H9 (cell line): ENCODE results near the gene CLDN22. TPM values are rescaled to one million over a fixed set of nuclear protein-coding genes. Genes with fewer than 3 reads are reported as not detected.
A peak's percentile ranks its signal among the peaks of the same experiment; 100 is the strongest.

Experiments
- DNase-seq: peaks from one replicate; pipeline ENCODE4 v3.0.0-alpha.2; 2017
- H2AFZ ChIP-seq: one replicate; pipeline ENCODE4 v1.6.1; 2013; ENCODE audit warnings: mild to moderate bottlenecking, low read length, control low read depth, moderate library complexity
- H2AK5ac ChIP-seq: 2 replicates; pipeline ENCODE4 v1.6.1; 2013; ENCODE audit warnings: low read length, control low read depth, mixed read lengths; ENCODE audit not compliant: insufficient read length
- H2BK120ac ChIP-seq: one replicate; pipeline ENCODE4 v1.6.1; 2013; ENCODE audit warnings: low read depth, mild to moderate bottlenecking, low read length, control low read depth, inconsistent platforms; ENCODE audit not compliant: poor library complexity, severe bottlenecking
- H2BK12ac ChIP-seq: 2 replicates; pipeline ENCODE4 v1.6.1; 2013; ENCODE audit warnings: low read length, control low read depth, mixed read lengths, low read depth; ENCODE audit not compliant: insufficient read length
- H2BK15ac ChIP-seq: 2 replicates; pipeline ENCODE4 v1.6.1; 2013; ENCODE audit warnings: low read depth, low read length, control low read depth
- H2BK20ac ChIP-seq: one replicate; pipeline ENCODE4 v1.6.1; 2013; ENCODE audit warnings: low read depth, mild to moderate bottlenecking, low read length, control low read depth, inconsistent platforms; ENCODE audit not compliant: poor library complexity, severe bottlenecking
- H2BK5ac ChIP-seq: 2 replicates; pipeline ENCODE4 v1.6.1; 2013; ENCODE audit warnings: low read length, control low read depth, mixed read lengths; ENCODE audit not compliant: insufficient read length
- H3K14ac ChIP-seq: 2 replicates; pipeline ENCODE4 v1.6.1; 2013; ENCODE audit warnings: low read length, control low read depth; ENCODE audit not compliant: insufficient read depth
- H3K18ac ChIP-seq: 2 replicates; pipeline ENCODE4 v1.6.1; 2013; ENCODE audit warnings: low read depth, mild to moderate bottlenecking, mixed read lengths, low read length, control low read depth; ENCODE audit not compliant: insufficient read length
- H3K23ac ChIP-seq: 2 replicates; pipeline ENCODE4 v1.6.1; 2013; ENCODE audit warnings: low read length, control low read depth, mixed read lengths, low read depth; ENCODE audit not compliant: insufficient read length
- H3K23me2 ChIP-seq: 2 replicates; pipeline ENCODE4 v1.6.1; 2013; ENCODE audit warnings: low read depth, mild to moderate bottlenecking, mixed read lengths, low read length, control low read depth; ENCODE audit not compliant: insufficient read length, poor library complexity, severe bottlenecking
- H3K27ac ChIP-seq: 2 replicates; pipeline ENCODE4 v1.5.1; 2013; ENCODE audit warnings: low read length, control low read depth, mixed read lengths, low read depth; ENCODE audit not compliant: insufficient read length
- H3K27me3 ChIP-seq: 2 replicates; pipeline ENCODE4 v1.6.1; 2013; ENCODE audit warnings: low read length, control low read depth, inconsistent platforms; ENCODE audit not compliant: insufficient read depth
- H3K4ac ChIP-seq: 2 replicates; pipeline ENCODE4 v1.6.1; 2013; ENCODE audit warnings: low read depth, mild to moderate bottlenecking, control low read depth, inconsistent platforms, low read length, moderate library complexity
- H3K4me1 ChIP-seq: 2 replicates; pipeline ENCODE4 v1.6.1; 2013; ENCODE audit warnings: low read length, control low read depth, inconsistent platforms; ENCODE audit not compliant: insufficient read depth
- H3K4me2 ChIP-seq: 2 replicates; pipeline ENCODE4 v1.6.1; 2013; ENCODE audit warnings: low read length, control low read depth, mixed read lengths; ENCODE audit not compliant: insufficient read length, insufficient read depth
- H3K56ac ChIP-seq: 2 replicates; pipeline ENCODE4 v1.6.1; 2013; ENCODE audit warnings: low read depth, mild to moderate bottlenecking, mixed read lengths, low read length, control low read depth; ENCODE audit not compliant: insufficient read length
- H3K79me1 ChIP-seq: 2 replicates; pipeline ENCODE4 v1.6.1; 2013; ENCODE audit warnings: low read depth, mild to moderate bottlenecking, moderate library complexity, low read length, control low read depth, inconsistent platforms; ENCODE audit not compliant: insufficient read depth, poor library complexity, severe bottlenecking
- H3K79me2 ChIP-seq: 2 replicates; pipeline ENCODE4 v1.6.1; 2013; ENCODE audit warnings: low read length, control low read depth, inconsistent platforms; ENCODE audit not compliant: insufficient read depth
- H3K9ac ChIP-seq: 2 replicates; pipeline ENCODE4 v1.6.1; 2013; ENCODE audit warnings: low read length, control low read depth, mixed read lengths; ENCODE audit not compliant: insufficient read length; ENCODE audit errors: extremely low read depth
- H3K9me3 ChIP-seq: one replicate; pipeline ENCODE4 v1.6.1; 2013; ENCODE audit warnings: low read depth, low read length, inconsistent platforms; ENCODE audit not compliant: control insufficient read depth
- H3T11ph ChIP-seq: one replicate; pipeline ENCODE4 v1.6.1; 2013; ENCODE audit warnings: mild to moderate bottlenecking, low read length, control low read depth, inconsistent platforms
- H4K20me1 ChIP-seq: one replicate; pipeline ENCODE4 v1.6.1; 2013; ENCODE audit not compliant: control insufficient read depth, insufficient read length, insufficient read depth
- H4K5ac ChIP-seq: 2 replicates; pipeline ENCODE4 v1.6.1; 2013; ENCODE audit warnings: low read depth, mild to moderate bottlenecking, mixed read lengths, low read length, control low read depth; ENCODE audit not compliant: insufficient read length
- H4K8ac ChIP-seq: replicated peaks from 2 replicates; pipeline ENCODE4 v1.6.1; 2013; ENCODE audit warnings: low read length, control low read depth, mixed read lengths, low read depth; ENCODE audit not compliant: insufficient read length
- H4K91ac ChIP-seq: 2 replicates; pipeline ENCODE4 v1.6.1; 2013; ENCODE audit warnings: low read depth, mild to moderate bottlenecking, moderate library complexity, mixed read lengths, low read length, control low read depth; ENCODE audit not compliant: insufficient read length
- H3K27ac Mint-ChIP-seq, 3 experiments: 2 replicates in 2 of 3; 3 replicates in 1 of 3; pipeline ENCODE4 v1.8.0; 2020 to 2021; ENCODE audit warnings: mixed read lengths in 3 of 3, mild to moderate bottlenecking in 1 of 3, moderate library complexity in 1 of 3
- H3K27me3 Mint-ChIP-seq: 2 replicates; pipeline ENCODE4 v1.8.0; 2021; ENCODE audit warnings: low read depth, mild to moderate bottlenecking, moderate library complexity, mixed read lengths
- H3K36me3 Mint-ChIP-seq, 3 experiments: 2 replicates in 2 of 3; 3 replicates in 1 of 3; pipeline ENCODE4 v1.8.0; 2020 to 2021; ENCODE audit warnings: low read depth in 3 of 3, mixed read lengths in 3 of 3; ENCODE audit not compliant: insufficient read depth in 1 of 3
- H3K4me1 Mint-ChIP-seq, 2 experiments: 2 replicates each; pipeline ENCODE4 v1.8.0; 2020; ENCODE audit warnings: mixed read lengths in 2 of 2
- H3K4me3 Mint-ChIP-seq, 2 experiments: 2 replicates in 1 of 2; 3 replicates in 1 of 2; pipeline ENCODE4 v1.8.0; 2020 to 2021; ENCODE audit warnings: mild to moderate bottlenecking in 2 of 2, mixed read lengths in 2 of 2, moderate library complexity in 1 of 2
- H3K9me3 Mint-ChIP-seq, 2 experiments: 2 replicates in 1 of 2; 3 replicates in 1 of 2; pipeline ENCODE4 v1.8.0; 2020; ENCODE audit warnings: mild to moderate bottlenecking in 2 of 2, mixed read lengths in 2 of 2, moderate library complexity in 1 of 2
- WGBS: extraction: QIAGEN DNeasy Blood & Tissue Kit; methylation state at CpG from one replicate; pipeline ENCODE4 v1.1.7; 2013; ENCODE audit warnings: missing lambda C conversion rate, low lambda C conversion rate, mixed read lengths; ENCODE audit not compliant: insufficient read length; ENCODE audit errors: extremely low coverage; 5-methylcytosine and 5-hydroxymethylcytosine counted together
- total RNA-seq: library from RNA; stranded (reverse); gene quantifications from 2 replicates; pipeline ENCODE4 v1.2.1, GENCODE V29; 2021
- TF ChIP-seq, protein P1 (sequence below): fragments of 200-600 bp; sonication (generic); conservative IDR thresholded peaks from 3 replicates; pipeline ENCODE4 v1.8.0; 2021; ENCODE audit warnings: antibody characterized with exemption, mild to moderate bottlenecking

Gene CLDN22
- total RNA-seq, 1 experiment from 2014 or later = not detected

GRCh38 chr4:183295711-183296110 lies 24.4 kb downstream of the CLDN22 start:
- Histone ChIP-seq H3K56ac (no peak overlapping the region), H2AFZ (no peak overlapping the region), H2BK120ac (no peak overlapping the region), H3K4ac (no peak overlapping the region), H3K27me3 (no peaks in the 10 kb centered on the region), H3K18ac (no peak overlapping the region), H3K14ac (no peak overlapping the region), H4K5ac (no peak overlapping the region), H3T11ph (no peak overlapping the region), H4K20me1 (no peaks in the 10 kb centered on the region), H3K23me2 (no peaks in the 10 kb centered on the region), H2BK20ac (no peak overlapping the region), H3K9ac (no peak overlapping the region), H2BK12ac (no peak overlapping the region), H2BK15ac (no peak overlapping the region), H3K79me2 (no peaks in the 10 kb centered on the region), H3K9me3 (no peaks in the 10 kb centered on the region), H2BK5ac (no peak overlapping the region), H3K79me1 (no peaks in the 10 kb centered on the region), H2AK5ac (no peak overlapping the region), H3K27ac (no peak overlapping the region), H3K4me1 (no peaks in the 10 kb centered on the region), H3K23ac (no peak overlapping the region), H4K8ac (no peak overlapping the region), H4K91ac (no peak overlapping the region), H3K4me2 (no peak overlapping the region)
- no peaks in the 10 kb centered on the region for H3K9me3 Mint-ChIP-seq
- DNase-seq = no peak
- H3K27me3 Mint-ChIP-seq = no peaks in the 10 kb centered on the region
- WGBS = no CpG with 5 or more reads among the region's 10 CpGs
- H3K27ac Mint-ChIP-seq = peak overlapping the region in 1 of 3 experiments; percentile 68; a peak in 2 of 7 replicates
- TF ChIP-seq, protein P1, sequence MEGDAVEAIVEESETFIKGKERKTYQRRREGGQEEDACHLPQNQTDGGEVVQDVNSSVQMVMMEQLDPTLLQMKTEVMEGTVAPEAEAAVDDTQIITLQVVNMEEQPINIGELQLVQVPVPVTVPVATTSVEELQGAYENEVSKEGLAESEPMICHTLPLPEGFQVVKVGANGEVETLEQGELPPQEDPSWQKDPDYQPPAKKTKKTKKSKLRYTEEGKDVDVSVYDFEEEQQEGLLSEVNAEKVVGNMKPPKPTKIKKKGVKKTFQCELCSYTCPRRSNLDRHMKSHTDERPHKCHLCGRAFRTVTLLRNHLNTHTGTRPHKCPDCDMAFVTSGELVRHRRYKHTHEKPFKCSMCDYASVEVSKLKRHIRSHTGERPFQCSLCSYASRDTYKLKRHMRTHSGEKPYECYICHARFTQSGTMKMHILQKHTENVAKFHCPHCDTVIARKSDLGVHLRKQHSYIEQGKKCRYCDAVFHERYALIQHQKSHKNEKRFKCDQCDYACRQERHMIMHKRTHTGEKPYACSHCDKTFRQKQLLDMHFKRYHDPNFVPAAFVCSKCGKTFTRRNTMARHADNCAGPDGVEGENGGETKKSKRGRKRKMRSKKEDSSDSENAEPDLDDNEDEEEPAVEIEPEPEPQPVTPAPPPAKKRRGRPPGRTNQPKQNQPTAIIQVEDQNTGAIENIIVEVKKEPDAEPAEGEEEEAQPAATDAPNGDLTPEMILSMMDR = no peak
- peaks cover 24 to 74% (median 62%) of the 10 kb centered on the region in 3 experiments for H3K36me3 Mint-ChIP-seq
- peaks cover 3 to 5% of the 10 kb centered on the region in 2 experiments; a peak in 3 of 4 replicates for H3K4me1 Mint-ChIP-seq
- H3K4me3 Mint-ChIP-seq = no peak overlapping the region
